ENCODE results near the gene DSP. TPM values are rescaled to one million over a fixed set of nuclear protein-coding genes. Genes with fewer than 3 reads are reported as not detected.

The DSP gene
- total RNA-seq, 4 donors from 2014 or later, result 712 to 1,491 (median 1,163) TPM

GRCh38 chr6:7543789-7544424, 2.4 kb downstream of the DSP start:
- intact Hi-C loops (cut with DNase I), result no loop called here
- TF ChIP-seq CTCF (IDR thresholded peaks at IDR 0.05), result no peak
- TF ChIP-seq POLR2A (IDR thresholded peaks at IDR 0.05), result peak in 1 of 4 donors; percentile 8
- Histone ChIP-seq H3K27me3 (peaks cover 0 to 81% (median 0%) of the 10 kb centered on the region in 4 donors), H3K4me1 (peaks cover 8 to 51% (median 8%) of the 10 kb centered on the region in 3 donors), H3K9me3 (no peaks in the 10 kb centered on the region), H3K36me3 (peaks cover 0 to 15% (median 6%) of the 10 kb centered on the region in 3 donors), H3K27ac (peak overlapping the region; percentile 92 to 100 (median 97)), H3K4me3 (peak overlapping the region; percentile 68 to 82 (median 72))
- WGBS, 2 donors, result 18 to 22% methylated on average over 13 of the region's 13 CpGs
- DNase-seq, result no peak

GRCh38 chr6:7544597-7544996, 3.1 kb downstream of the DSP start:
- peaks cover 0 to 78% (median 0%) of the 10 kb centered on the region in 4 donors for H3K27me3 ChIP-seq
- intact Hi-C loops (cut with DNase I), result no loop called here
- H3K4me1 ChIP-seq, result peaks cover 8 to 57% (median 8%) of the 10 kb centered on the region in 3 donors
- peak overlapping the region; percentile 83 to 100 (median 97) for H3K27ac ChIP-seq
- H3K36me3 ChIP-seq, result peaks cover 0 to 20% (median 6%) of the 10 kb centered on the region in 3 donors
- no peaks in the 10 kb centered on the region for H3K9me3 ChIP-seq
- WGBS, 2 donors, result 34 to 60% methylated on average over 3 of the region's 3 CpGs
- no peak for TF ChIP-seq CTCF (IDR thresholded peaks at IDR 0.05)
- no peak for TF ChIP-seq POLR2A (IDR thresholded peaks at IDR 0.05)
- DNase-seq, result no peak
- peak overlapping the region; percentile 68 to 82 (median 72) for H3K4me3 ChIP-seq

GRCh38 chr6:7545316-7546019, 4.0 kb downstream of the DSP start:
- H3K27ac ChIP-seq, result peak overlapping the region; percentile 83 to 100 (median 97)

GRCh38 chr6:7546020-7546369, 4.5 kb downstream of the DSP start:
- Histone ChIP-seq H3K27ac (peak overlapping the region; percentile 83 to 100 (median 97)), H3K4me3 (peak overlapping the region; percentile 68 to 82 (median 72)), H3K36me3 (peaks cover 0 to 26% (median 6%) of the 10 kb centered on the region in 3 donors), H3K4me1 (peaks cover 7 to 66% (median 13%) of the 10 kb centered on the region in 3 donors), H3K27me3 (peaks cover 0 to 72% (median 0%) of the 10 kb centered on the region in 4 donors), H3K9me3 (no peaks in the 10 kb centered on the region)
- intact Hi-C loops (cut with DNase I), result no loop called here
- no peak for DNase-seq
- 44 to 60% methylated on average over 6 of the region's 6 CpGs for WGBS, 2 donors
- TF ChIP-seq POLR2A (IDR thresholded peaks at IDR 0.05), result peak in 1 of 4 donors; percentile 16
- TF ChIP-seq CTCF (IDR thresholded peaks at IDR 0.05), result no peak

More at GRCh38 chr6:7545316-7546019, 4.0 kb downstream of the DSP start:
- 40 to 57% methylated on average over 11 to 12 of the region's 12 CpGs for WGBS, 2 donors
- peaks cover 0 to 26% (median 6%) of the 10 kb centered on the region in 3 donors for H3K36me3 ChIP-seq
- H3K27me3 ChIP-seq, result peaks cover 0 to 77% (median 0%) of the 10 kb centered on the region in 4 donors
- peaks cover 8 to 66% (median 8%) of the 10 kb centered on the region in 3 donors for H3K4me1 ChIP-seq
- H3K4me3 ChIP-seq, result peak overlapping the region; percentile 68 to 82 (median 72)
- no peak for DNase-seq
- TF ChIP-seq POLR2A (IDR thresholded peaks at IDR 0.05) (no peak), CTCF (IDR thresholded peaks at IDR 0.05) (no peak)
- intact Hi-C loops (cut with DNase I), result no loop called here
- no peaks in the 10 kb centered on the region for H3K9me3 ChIP-seq

GRCh38 chr6:7546383-7546782, 4.9 kb downstream of the DSP start:
- no peaks in the 10 kb centered on the region for H3K9me3 ChIP-seq
- peaks cover 4 to 66% (median 16%) of the 10 kb centered on the region in 3 donors for H3K4me1 ChIP-seq
- WGBS, 2 donors, result 39 to 49% methylated on average over 2 of the region's 2 CpGs
- H3K27ac ChIP-seq, result peak overlapping the region; percentile 83 to 100 (median 97)
- intact Hi-C loops (cut with DNase I), result no loop called here
- H3K4me3 ChIP-seq, result peak overlapping the region; percentile 68 to 82 (median 72)
- no peak for TF ChIP-seq CTCF (IDR thresholded peaks at IDR 0.05)
- no peak for TF ChIP-seq POLR2A (IDR thresholded peaks at IDR 0.05)
- no peak for DNase-seq
- H3K27me3 ChIP-seq, result peaks cover 0 to 72% (median 0%) of the 10 kb centered on the region in 4 donors
- H3K36me3 ChIP-seq, result peaks cover 0 to 30% (median 6%) of the 10 kb centered on the region in 3 donors
